CD4-positive, alpha-beta T cell treated with Interleukin-4 for 1 hour (primary cell): Measurements from ENCODE around the gene TDRKH.

Experiments
- DNase-seq, 2 donors: peaks; one replicate each; pipeline ENCODE4 v3.0.0-alpha.2; 2020 to 2022

The TDRKH gene

DNA sequence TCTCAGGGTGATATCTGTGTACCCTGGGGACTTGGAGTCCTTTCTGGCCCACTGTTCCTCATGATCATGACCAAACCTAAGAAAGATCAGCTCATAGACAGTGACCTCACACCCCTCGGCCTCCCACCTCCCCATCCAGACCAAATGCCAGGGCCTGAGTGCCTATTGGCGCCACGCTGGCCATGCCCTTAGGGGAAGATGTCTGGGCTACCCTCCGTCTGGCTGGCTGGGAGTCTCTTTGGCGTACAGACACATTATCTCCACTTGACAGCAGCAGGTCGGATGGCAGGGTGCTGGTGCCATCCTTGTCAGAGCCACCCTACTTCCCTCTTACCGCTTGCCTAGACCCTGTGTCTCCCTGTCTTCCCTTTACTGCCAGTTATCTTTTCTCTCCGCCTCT lies 32.9 kb upstream of the TDRKH start:
- DNase-seq: no peak

DNA sequence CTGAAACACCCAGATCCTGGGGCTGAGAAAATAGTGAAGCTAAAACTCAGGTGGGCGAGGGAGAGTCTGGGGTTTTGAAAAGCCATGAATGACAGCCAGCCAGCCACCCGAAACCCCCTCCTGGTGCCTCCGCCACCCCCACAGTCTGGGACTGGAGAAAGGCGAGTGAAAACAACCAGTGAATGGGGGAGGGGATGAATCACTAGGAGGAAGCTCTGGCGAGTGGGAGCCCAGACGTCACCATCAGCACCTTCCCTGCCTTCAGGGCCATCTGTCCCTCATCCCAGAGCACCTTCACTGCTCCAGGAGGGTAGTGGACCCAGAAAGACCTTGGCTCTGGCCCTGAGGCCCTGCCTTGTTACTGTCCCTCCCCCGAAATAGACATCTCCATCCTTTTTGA lies 32.1 kb upstream of the TDRKH start:
- no peak for DNase-seq

- DNase-seq: peak in 1 of 2 donors; percentile 37
Measured at GRCh38 chr1:151820940-151821339, 30.6 kb upstream of the TDRKH start.

DNA sequence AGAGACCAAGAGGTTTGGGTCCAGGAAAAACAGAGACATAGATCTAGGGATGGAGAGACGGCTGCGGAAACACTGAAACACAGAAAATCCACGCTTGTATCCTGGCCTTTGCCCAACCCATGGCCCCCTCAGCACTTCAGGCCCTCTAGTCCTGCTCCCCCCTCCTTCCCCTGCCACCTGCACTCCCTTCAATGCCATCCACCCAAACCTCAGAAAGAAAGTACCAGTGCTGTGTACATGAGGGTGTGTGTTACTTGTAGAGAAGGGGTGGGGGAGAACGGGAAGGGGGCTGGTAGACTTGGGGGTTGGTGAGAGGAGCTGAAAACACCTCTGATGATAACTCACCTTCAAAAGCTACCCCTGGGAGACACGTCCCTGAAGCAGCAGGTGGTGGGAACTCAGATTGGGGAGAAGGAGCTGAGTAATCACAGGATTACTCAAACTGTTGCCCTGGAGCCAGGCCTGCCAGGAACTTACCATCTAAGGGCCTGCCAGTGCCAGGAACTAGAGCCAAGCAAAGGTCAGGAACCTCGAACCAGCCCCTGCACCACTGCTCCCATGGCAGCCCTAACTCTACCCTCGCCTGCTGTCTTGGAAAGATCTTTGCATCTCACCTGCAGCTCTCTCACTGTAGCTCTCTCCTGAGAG lies 29.8 kb upstream of the TDRKH start:
- no peak for DNase-seq

DNA sequence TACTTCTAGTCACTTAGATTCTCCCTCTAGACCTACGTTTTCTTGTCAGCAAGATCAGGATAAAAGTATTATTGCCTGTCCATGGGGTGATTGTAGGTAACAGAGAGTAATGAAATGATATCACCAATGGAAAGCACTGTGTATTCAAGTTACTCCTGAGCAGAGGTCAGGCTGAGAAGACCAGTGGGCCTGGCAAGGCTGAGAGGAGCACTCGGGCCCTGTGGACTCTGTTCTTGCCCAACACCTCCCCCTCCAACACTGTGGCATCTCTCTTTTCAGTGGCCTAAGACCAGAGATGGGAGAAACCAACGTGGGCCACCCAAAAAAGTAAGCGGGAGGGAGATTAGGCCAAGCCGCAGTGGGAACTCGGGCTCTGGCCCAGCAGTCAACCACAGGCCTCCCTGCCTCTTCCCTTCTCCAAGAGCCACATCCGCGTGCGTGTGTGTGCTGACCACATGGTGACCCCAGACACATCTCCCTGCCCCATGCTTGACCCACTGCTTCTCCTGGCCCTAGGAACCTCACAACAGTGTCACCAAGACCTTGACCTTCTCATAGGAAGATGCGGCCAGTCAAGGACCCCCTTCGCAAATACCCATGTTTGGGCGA lies 29.0 kb upstream of the TDRKH start:
- no peak for DNase-seq

- no peak for DNase-seq
Measured at GRCh38 chr1:151817353-151817730, 27.0 kb upstream of the TDRKH start.

GRCh38 chr1:151816548-151817352 lies 26.4 kb upstream of the TDRKH start:
- no peak for DNase-seq

GRCh38 chr1:151815716-151816327 lies 25.5 kb upstream of the TDRKH start:
- peak; percentile 54 to 65 for DNase-seq

- no peak for DNase-seq
Measured at GRCh38 chr1:151814971-151815545, 24.8 kb upstream of the TDRKH start.

DNA sequence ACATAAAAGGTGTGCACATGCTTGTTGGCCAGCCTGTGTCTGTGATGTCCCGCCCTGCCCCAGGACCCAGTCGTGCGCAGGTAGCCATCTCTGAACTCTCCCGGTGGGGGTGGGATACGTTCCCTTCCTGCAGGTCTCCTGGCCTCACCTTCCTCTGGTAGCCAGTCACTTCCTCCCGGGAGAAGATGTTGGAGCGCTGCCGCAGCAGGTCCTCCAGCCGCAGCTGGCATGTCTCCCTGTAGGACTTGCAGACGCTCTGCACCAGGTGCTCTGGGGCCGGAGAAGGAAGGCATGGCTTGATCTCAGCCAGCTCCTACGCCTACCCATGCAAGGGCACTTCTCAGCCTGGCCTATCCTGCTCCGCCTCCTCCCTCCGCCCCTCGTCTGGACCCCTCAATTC lies 24.1 kb upstream of the TDRKH start:
- DNase-seq: no peak

DNA sequence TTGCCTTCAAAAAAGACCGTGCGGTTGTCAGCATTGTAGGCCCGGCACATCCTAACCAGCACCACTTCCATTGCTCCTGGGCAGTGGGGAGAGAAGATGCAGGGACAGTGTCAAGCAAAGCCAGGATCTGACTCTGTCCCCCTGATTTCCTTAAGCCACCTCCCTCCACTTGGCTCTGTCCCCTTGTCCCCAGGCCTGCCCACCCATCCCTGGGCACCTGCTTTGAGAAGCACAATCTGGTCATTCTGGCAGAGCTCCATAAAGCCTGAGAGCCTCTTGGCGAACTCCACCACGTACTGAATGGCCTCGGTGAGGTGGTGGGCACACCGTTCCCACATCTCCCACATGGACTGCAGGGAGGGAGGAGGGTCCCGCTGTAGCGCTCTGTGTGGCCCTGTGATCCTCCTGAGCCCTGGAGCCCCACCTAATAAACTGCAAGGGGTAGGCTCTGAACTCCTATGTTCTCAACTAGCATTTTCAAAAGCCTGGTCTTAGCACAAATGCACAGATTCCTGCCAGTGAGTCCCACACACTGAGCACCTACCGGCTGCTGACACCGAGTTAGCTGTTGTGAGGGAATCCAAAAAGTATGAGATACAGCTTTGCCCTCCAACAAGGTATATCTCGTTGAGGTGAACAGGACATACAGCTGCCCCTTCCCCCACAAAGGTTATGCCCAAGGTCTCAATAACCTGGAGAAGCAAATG lies 23.1 kb upstream of the TDRKH start:
- DNase-seq: no peak

DNA sequence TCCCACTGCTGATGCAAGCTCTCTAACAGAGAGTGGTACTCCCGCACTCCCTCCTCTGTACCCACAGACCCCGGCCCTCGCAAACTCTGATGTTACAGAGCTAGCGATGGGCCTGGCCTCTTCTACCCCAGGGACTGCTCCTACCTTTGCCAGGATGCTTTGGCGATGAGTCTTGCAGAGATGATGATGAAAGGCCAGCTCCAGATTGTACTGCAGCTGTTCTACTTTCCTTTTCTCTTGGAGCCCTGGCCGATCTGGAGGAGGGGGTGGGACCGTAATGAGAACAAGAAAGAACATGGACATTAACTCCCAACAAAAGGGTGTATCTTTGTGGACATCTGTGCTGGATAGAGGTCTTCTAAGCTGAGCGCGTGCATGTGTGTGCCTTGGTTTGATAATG lies 20.9 kb upstream of the TDRKH start:
- DNase-seq: no peak

- no peak for DNase-seq
Measured at GRCh38 chr1:151809985-151810556, 19.8 kb upstream of the TDRKH start.

GRCh38 chr1:151809290-151809984 lies 19.1 kb upstream of the TDRKH start:
- DNase-seq: no peak

DNA sequence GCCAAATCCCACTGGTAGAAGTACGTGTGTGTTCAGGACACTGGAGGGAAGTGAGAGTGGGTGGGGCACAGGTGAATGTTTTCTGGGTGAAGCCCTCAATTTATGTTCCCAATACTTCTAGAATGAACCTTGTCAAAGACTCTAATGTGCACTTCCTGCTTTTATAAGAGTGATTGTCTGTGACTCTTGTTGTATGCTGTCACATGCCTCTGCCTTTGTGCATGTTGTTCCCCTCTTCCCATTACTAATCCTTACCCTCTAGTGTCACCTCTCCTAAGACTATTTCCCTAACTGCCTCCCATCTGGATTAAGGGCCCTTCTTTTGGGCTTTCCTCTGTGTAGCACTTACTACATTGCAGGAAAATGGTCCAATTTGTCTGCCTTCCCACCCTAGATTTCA lies 17.5 kb upstream of the TDRKH start:
- no peak for DNase-seq

- no peak for DNase-seq
Measured at GRCh38 chr1:151807131-151807530, 16.8 kb upstream of the TDRKH start.

GRCh38 chr1:151806170-151806569 lies 15.9 kb upstream of the TDRKH start:
- DNase-seq: no peak

- DNase-seq: no peak
Measured at GRCh38 chr1:151805066-151805820, 14.9 kb upstream of the TDRKH start, which contains the start of gene LINGO4. Gene LINGO4, minus strand, starts transcription at chr1:151805419. Its CDS starts 2,715 bp downstream, at chr1:151802704.

GRCh38 chr1:151803915-151804314 lies 13.6 kb upstream of the TDRKH start:
- DNase-seq: no peak

GRCh38 chr1:151803164-151803563 lies 12.9 kb upstream of the TDRKH start:
- no peak for DNase-seq

DNA sequence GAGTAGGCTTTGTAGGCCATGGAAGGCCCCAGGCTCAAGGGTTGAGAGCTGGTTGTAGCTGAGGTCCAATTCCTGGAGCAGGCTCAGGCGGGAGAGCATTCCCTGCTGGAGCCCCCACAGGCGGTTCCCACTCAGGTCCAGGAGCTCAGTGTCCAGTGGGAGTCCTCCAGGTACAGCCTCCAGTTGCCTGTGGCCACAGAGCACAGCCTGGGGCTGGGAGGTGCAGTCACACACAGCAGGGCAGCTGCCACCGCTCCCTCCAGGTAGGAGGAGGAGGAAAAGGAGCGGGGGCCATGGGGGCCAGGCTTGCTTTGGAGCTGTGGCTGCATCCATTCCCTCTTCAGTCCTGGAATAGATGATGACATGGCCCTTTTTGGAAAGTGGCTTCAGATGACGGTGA lies 12.1 kb upstream of the TDRKH start:
- no peak for DNase-seq
